Testis (tissue), 3 donors: ENCODE data around the gene METTL26. TPM values are rescaled to one million over a fixed set of nuclear protein-coding genes. Genes with fewer than 3 reads are reported as not detected.

Experiments used
- DNase-seq: peaks from one replicate; pipeline ENCODE4 v3.0.0-alpha.2; 2019
- H3K27ac ChIP-seq, 2 donors: fragments of 200-600 bp; sonication (generic); one replicate each; pipeline ENCODE4 v1.5.1; 2019
- H3K27me3 ChIP-seq: fragments of 200-600 bp; sonication (generic); one replicate; pipeline ENCODE4 v1.5.1; 2019
- H3K36me3 ChIP-seq: fragments of 200-600 bp; sonication (generic); one replicate; pipeline ENCODE4 v1.5.1; 2017; ENCODE audit warnings: low read depth; ENCODE audit errors: missing control alignments
- H3K4me1 ChIP-seq: fragments of 200-600 bp; sonication (generic); one replicate; pipeline ENCODE4 v1.5.1; 2019
- H3K4me3 ChIP-seq, 2 donors: fragments of 200-600 bp; sonication (generic); one replicate each; pipeline ENCODE4 v1.5.1; 2017 to 2019
- H3K9me3 ChIP-seq: fragments of 200-600 bp; sonication (generic); one replicate; pipeline ENCODE4 v1.5.1; 2017
- POLR2A ChIP-seq: fragments of 450-650 bp; IDR thresholded peaks from one replicate; pipeline ENCODE4 v1.6.1; 2017; ENCODE audit warnings: antibody characterized with exemption, mild to moderate bottlenecking, moderate library complexity
- WGBS, 2 donors: methylation state at CpG; one replicate each; pipeline ENCODE4 v1.1.5; 2018; 5-methylcytosine and 5-hydroxymethylcytosine counted together
- intact Hi-C: fragments of 100-400 bp; cut with DNase I; formaldehyde crosslinking; loops from one replicate; pipeline ENCODE4 v1.15.1; 2023; ENCODE audit warnings: low total_unique reads
- polyA plus RNA-seq: library from polyadenylated mRNA; stranded (reverse); fragments of 350-450 nt; fragmentation: Illumina TruSeq; extraction: RNeasy Lipid Tissue Mini Kit (QIAGEN cat#74804); gene quantifications from one replicate; pipeline ENCODE4 v1.2.3, GENCODE V29; 2014; ENCODE audit warnings: low read depth, low replicate concordance; ENCODE audit not compliant: insufficient read depth
- total RNA-seq, 2 donors: library from RNA; depleted of rRNA; stranded (reverse); fragments of >200 nt; gene quantifications; one replicate each; pipeline ENCODE4 v1.2.3, GENCODE V29; 2016
- TF ChIP-seq, protein P1 (sequence below), 3 experiments: fragments of 450-650 bp in 2 of 3; fragments of 200-600 bp in 1 of 3; sonication (generic) in 1 of 3; IDR thresholded peaks; one replicate each; pipeline ENCODE4 v1.5.1; 2016 to 2019; ENCODE audit warnings: antibody characterized with exemption in 3 of 3, mild to moderate bottlenecking in 2 of 3, moderate library complexity in 1 of 3

The METTL26 gene
- total and polyA plus RNA-seq, 3 donors from 2014 or later, result 72.1 to 185 (median 161) TPM

DNA sequence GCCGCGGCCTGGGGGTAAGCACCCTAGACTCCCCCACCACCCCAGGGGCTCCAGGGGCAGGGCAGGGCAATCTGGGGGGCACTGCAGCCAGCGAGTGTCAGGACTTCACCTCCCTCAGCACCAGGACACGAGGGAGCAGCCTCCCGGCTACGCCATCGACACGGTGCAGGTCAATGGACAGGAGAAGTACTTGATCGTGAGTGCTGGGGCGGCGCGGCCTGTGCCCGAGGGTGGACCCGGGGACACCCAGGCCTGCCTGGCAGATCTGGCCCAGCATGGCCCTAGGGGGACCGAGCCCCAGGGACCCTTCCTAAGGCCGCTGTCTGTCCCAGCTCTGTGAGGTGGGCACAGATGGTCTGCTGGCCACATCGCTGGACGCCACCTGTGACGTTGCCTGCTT, 36.3 kb upstream of the METTL26 start:
- no peaks in the 10 kb centered on the region for H3K36me3 ChIP-seq
- no peak overlapping the region for H3K27ac ChIP-seq
- H3K4me1 ChIP-seq, result peaks cover 30% of the 10 kb centered on the region
- intact Hi-C loops, result no loop called here
- 97 to 98% methylated on average over 8 to 16 of the region's 19 CpGs for WGBS, 2 donors
- H3K27me3 ChIP-seq, result no peaks in the 10 kb centered on the region
- TF ChIP-seq, protein P1, sequence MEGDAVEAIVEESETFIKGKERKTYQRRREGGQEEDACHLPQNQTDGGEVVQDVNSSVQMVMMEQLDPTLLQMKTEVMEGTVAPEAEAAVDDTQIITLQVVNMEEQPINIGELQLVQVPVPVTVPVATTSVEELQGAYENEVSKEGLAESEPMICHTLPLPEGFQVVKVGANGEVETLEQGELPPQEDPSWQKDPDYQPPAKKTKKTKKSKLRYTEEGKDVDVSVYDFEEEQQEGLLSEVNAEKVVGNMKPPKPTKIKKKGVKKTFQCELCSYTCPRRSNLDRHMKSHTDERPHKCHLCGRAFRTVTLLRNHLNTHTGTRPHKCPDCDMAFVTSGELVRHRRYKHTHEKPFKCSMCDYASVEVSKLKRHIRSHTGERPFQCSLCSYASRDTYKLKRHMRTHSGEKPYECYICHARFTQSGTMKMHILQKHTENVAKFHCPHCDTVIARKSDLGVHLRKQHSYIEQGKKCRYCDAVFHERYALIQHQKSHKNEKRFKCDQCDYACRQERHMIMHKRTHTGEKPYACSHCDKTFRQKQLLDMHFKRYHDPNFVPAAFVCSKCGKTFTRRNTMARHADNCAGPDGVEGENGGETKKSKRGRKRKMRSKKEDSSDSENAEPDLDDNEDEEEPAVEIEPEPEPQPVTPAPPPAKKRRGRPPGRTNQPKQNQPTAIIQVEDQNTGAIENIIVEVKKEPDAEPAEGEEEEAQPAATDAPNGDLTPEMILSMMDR (IDR thresholded peaks at IDR 0.05), result no peak
- TF ChIP-seq POLR2A, result no peak
- no peak overlapping the region for H3K4me3 ChIP-seq
- DNase-seq, result no peak
- H3K9me3 ChIP-seq, result no peaks in the 10 kb centered on the region

DNA sequence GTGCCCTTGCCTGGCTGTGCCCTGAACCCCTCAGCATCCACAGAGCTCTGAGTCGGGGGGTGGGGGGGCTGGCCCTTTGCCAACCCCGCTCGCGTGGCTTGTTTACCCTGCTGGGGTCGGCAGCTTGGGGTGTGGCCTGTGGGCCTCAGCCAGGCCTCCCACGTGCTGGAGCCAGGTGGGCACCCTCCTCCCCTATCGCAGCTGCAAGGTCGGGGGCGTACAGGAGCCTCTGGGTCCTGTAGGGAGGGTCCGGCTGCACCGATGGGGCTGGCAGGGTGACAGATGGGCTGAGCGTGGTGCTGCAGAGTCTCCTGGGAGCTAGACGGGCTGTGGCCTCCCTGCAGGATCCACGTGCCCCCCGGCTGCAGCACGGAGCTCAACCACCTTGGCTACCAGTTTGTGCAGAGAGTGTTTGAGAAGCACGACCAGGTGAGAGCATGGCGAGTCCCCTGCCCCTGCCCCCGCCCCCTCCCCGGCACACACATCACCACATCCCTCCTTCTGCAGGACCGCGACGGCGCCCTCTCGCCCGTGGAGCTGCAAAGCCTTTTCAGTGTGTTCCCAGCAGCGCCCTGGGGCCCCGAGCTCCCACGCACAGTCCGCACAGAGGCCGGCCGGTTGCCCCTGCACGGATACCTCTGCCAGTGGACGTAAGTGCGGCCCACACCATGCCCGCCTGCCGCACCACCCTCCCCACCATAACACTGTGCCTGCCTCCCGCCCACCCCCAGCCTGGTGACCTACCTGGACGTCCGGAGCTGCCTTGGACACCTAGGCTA, 35.4 kb upstream of the METTL26 start:
- no peak overlapping the region for H3K27ac ChIP-seq
- intact Hi-C loops, result no loop called here
- peaks cover 30% of the 10 kb centered on the region for H3K4me1 ChIP-seq
- H3K36me3 ChIP-seq, result no peaks in the 10 kb centered on the region
- no peak for DNase-seq
- no peak overlapping the region for H3K4me3 ChIP-seq
- no peak for TF ChIP-seq POLR2A
- TF ChIP-seq, protein P1 (IDR thresholded peaks at IDR 0.05), result no peak
- WGBS, 2 donors, result 85 to 92% methylated on average over 20 to 33 of the region's 40 CpGs
- H3K27me3 ChIP-seq, result no peaks in the 10 kb centered on the region
- H3K9me3 ChIP-seq, result no peaks in the 10 kb centered on the region

DNA sequence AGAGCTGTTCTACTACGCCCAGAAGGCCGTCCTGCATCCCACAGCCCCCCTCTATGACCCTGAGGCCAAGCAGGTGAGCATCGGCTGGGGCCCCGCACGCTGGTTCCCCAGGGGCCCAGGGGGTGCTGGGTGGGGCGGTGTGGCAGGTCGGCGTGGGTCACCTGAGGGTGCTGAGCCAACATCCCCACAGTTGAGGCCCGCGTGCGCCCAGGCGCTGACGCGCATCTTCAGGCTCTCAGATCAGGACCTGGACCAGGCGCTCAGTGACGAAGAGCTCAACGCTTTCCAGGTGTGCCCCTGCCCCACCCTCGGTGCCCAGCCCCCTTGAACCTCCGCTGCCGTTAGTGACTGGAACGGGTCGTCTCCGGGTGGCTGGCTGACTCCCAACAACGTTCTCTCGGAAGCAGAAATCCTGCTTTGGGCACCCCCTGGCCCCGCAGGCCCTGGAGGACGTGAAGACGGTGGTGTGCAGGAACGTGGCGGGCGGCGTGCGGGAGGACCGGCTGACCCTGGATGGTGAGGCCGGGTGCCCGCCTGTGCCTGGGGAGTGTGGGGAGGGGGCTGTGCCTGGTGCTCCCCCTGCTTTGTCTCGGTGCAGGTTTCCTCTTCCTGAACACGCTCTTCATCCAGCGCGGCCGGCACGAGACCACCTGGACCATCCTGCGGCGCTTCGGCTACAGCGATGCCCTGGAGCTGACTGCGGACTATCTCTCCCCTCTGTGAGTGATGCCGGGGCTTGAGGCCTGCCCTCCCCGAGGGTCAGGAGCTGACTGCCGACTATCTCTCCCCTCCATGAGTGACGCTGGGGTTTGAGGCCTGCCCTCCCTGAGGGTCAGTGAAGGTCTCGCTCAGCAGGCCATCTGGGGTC, 34.6 kb upstream of the METTL26 start:
- intact Hi-C loops, result no loop called here
- Histone ChIP-seq H3K4me1 (peaks cover 26% of the 10 kb centered on the region), H3K27me3 (no peaks in the 10 kb centered on the region), H3K9me3 (no peaks in the 10 kb centered on the region), H3K4me3 (no peak overlapping the region), H3K27ac (no peak overlapping the region), H3K36me3 (no peaks in the 10 kb centered on the region)
- 93 to 96% methylated on average over 14 to 43 of the region's 52 CpGs for WGBS, 2 donors
- DNase-seq, result no peak
- TF ChIP-seq, protein P1 (IDR thresholded peaks at IDR 0.05), result no peak
- no peak for TF ChIP-seq POLR2A

DNA sequence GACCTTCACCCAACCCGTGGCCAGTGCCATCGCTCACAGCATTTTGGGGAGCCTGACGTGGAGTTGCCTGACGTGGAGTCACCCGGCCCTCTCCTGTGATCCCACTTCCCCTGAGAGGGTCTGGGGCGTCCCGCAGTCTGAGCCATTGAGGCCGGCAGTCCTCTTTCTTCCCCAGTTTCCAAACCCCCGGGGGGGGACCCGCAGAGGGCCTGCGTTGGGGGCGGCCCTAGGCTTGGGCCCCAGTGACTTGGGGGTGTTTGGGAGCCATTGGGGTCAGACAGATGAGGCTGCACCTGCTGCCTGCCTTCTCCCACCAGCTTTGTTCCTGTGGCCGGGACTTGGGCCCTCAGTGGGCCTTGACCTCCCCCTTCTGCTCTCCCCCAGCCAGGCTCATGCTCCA, 33.6 kb upstream of the METTL26 start:
- Histone ChIP-seq H3K4me1 (peaks cover 19% of the 10 kb centered on the region), H3K4me3 (no peak overlapping the region), H3K9me3 (no peaks in the 10 kb centered on the region), H3K27me3 (no peaks in the 10 kb centered on the region), H3K36me3 (no peaks in the 10 kb centered on the region), H3K27ac (no peak overlapping the region)
- no peak for TF ChIP-seq POLR2A
- TF ChIP-seq, protein P1 (IDR thresholded peaks at IDR 0.05), result no peak
- intact Hi-C loops, result loop anchor here (10.0 kb wide), 1 partner anchor 85 kb away; no protein-coding TSS in a partner anchor
- 88 to 92% methylated on average over 8 to 13 of the region's 13 CpGs for WGBS, 2 donors
- no peak for DNase-seq
